Left ventricle myocardium inferior (tissue), 1 donor: ENCODE data around the gene RERE. TPM values are rescaled to one million over a fixed set of nuclear protein-coding genes. Genes with fewer than 3 reads are reported as not detected.

Source experiments
- DNase-seq: peaks from one replicate; pipeline ENCODE4 v3.0.0-alpha.2; 2020
- H3K27ac ChIP-seq: fragments of 200-600 bp; replicated peaks from 2 replicates; pipeline ENCODE4 v1.8.0; 2021
- H3K27me3 ChIP-seq: fragments of 200-600 bp; 2 replicates; pipeline ENCODE4 v1.8.0; 2021; ENCODE audit warnings: low read depth
- H3K36me3 ChIP-seq: fragments of 200-600 bp; 2 replicates; pipeline ENCODE4 v1.8.0; 2021
- H3K4me1 ChIP-seq: fragments of 200-600 bp; 2 replicates; pipeline ENCODE4 v1.8.0; 2021
- H3K4me3 ChIP-seq: fragments of 200-600 bp; 2 replicates; pipeline ENCODE4 v1.8.0; 2021; ENCODE audit warnings: mild to moderate bottlenecking, moderate library complexity
- H3K9me3 ChIP-seq: fragments of 200-600 bp; replicated peaks from 2 replicates; pipeline ENCODE4 v1.8.0; 2021
- intact Hi-C: fragments of 100-400 bp; cut with micrococcal nuclease; formaldehyde crosslinking; loops from one replicate; pipeline ENCODE4 v1.11.0; 2022
- total RNA-seq: library from RNA; stranded (reverse); fragmentation: NEBNext Ultra II Directional; extraction: Animal tissue kit (Norgen Biotek cat#: 25700); gene quantifications from one replicate; pipeline ENCODE4 v1.2.1, GENCODE V29; 2021
- TF ChIP-seq, protein P1 (sequence below): fragments of 200-600 bp; IDR thresholded peaks from 2 replicates; pipeline ENCODE4 v1.8.0; 2021; ENCODE audit warnings: antibody characterized with exemption, mild to moderate bottlenecking, borderline replicate concordance
- donor health status: DM: no; HTN: yes; CAD: no; lungs with severe emphysema.

The RERE gene
- total RNA-seq, 1 donor from 2014 or later = 141 TPM

DNA sequence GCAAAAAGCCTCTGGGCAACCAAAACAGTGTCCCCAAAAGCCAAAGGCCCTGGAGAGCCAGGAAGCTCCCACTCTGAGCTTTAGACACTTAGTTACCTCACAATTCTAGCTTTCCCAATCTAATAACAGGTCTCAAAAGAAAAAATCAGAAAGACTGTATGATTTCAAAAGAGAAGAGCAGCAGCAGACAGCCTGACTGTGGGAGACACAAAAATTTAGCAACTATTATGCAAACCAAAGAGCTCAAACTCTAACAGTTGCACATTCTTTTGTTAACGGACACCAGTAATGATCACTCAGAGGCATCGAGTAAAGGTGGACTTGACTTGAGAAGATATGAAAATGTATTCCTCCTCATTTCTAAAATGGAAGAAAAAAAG, 339.5 kb downstream of the RERE start:
- Histone ChIP-seq H3K4me3 (no peak overlapping the region), H3K9me3 (no peaks in the 10 kb centered on the region), H3K27me3 (no peaks in the 10 kb centered on the region), H3K4me1 (peaks cover 33% of the 10 kb centered on the region), H3K36me3 (no peaks in the 10 kb centered on the region), H3K27ac (no peak overlapping the region)
- TF ChIP-seq, protein P1, sequence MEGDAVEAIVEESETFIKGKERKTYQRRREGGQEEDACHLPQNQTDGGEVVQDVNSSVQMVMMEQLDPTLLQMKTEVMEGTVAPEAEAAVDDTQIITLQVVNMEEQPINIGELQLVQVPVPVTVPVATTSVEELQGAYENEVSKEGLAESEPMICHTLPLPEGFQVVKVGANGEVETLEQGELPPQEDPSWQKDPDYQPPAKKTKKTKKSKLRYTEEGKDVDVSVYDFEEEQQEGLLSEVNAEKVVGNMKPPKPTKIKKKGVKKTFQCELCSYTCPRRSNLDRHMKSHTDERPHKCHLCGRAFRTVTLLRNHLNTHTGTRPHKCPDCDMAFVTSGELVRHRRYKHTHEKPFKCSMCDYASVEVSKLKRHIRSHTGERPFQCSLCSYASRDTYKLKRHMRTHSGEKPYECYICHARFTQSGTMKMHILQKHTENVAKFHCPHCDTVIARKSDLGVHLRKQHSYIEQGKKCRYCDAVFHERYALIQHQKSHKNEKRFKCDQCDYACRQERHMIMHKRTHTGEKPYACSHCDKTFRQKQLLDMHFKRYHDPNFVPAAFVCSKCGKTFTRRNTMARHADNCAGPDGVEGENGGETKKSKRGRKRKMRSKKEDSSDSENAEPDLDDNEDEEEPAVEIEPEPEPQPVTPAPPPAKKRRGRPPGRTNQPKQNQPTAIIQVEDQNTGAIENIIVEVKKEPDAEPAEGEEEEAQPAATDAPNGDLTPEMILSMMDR = no peak
- DNase-seq = no peak
- intact Hi-C loops = no loop called here

DNA sequence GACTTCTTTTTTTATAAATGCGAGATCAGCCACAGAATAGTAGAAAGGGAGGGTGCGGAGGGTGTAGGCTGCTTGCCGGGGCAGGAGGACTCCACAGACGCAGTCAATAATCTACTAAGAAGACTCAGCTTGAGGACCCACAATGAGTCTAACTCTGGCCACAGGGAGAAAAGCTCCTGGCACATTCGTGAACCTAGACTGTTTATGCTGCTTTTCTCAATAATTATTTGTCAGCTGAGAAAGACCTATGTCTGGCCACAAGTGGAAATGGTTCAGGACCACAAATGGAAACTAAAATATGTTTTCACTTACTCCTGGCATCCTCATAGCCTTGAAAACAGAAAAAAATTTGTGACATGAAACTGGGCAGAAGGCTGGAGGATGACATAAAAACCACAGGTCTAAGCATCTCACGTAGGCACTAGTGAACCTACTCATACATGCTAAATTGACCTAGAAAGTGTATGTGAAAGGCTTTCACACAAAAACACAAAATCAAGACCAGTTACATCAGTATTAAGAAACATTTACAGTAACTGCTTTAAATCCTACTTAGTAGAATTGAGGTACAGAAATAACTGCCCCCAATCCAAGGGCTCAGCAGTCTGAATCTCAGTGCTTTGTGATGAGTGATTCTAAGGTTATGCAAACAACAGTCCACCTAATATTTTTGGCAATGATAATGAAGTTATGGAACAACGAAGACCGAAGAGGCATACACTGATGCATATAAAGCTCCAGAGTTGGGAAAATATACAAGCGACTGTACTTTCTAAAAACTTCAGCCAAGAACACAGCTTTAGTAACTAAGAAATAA, 340.1 kb downstream of the RERE start:
- TF ChIP-seq, protein P1 = no peak
- peaks cover 32% of the 10 kb centered on the region for H3K4me1 ChIP-seq
- H3K4me3 ChIP-seq = no peak overlapping the region
- H3K27me3 ChIP-seq = no peaks in the 10 kb centered on the region
- H3K27ac ChIP-seq = no peak overlapping the region
- DNase-seq = no peak
- H3K36me3 ChIP-seq = no peaks in the 10 kb centered on the region
- H3K9me3 ChIP-seq = no peaks in the 10 kb centered on the region
- intact Hi-C loops = no loop called here

GRCh38 chr1:8476006-8476405, 341.4 kb downstream of the RERE start:
- DNase-seq = no peak
- Histone ChIP-seq H3K9me3 (no peaks in the 10 kb centered on the region), H3K36me3 (no peaks in the 10 kb centered on the region), H3K27me3 (no peaks in the 10 kb centered on the region), H3K27ac (no peak overlapping the region), H3K4me3 (no peak overlapping the region), H3K4me1 (peaks cover 32% of the 10 kb centered on the region)
- intact Hi-C loops = no loop called here
- TF ChIP-seq, protein P1 = no peak

GRCh38 chr1:8474369-8474768, 343.1 kb downstream of the RERE start:
- peaks cover 32% of the 10 kb centered on the region for H3K4me1 ChIP-seq
- H3K36me3 ChIP-seq = no peaks in the 10 kb centered on the region
- no peak for DNase-seq
- no peaks in the 10 kb centered on the region for H3K9me3 ChIP-seq
- intact Hi-C loops = no loop called here
- TF ChIP-seq, protein P1 = no peak
- no peak overlapping the region for H3K4me3 ChIP-seq
- H3K27me3 ChIP-seq = no peaks in the 10 kb centered on the region
- no peak overlapping the region for H3K27ac ChIP-seq

GRCh38 chr1:8473891-8474300, 343.5 kb downstream of the RERE start:
- intact Hi-C loops = no loop called here
- no peak overlapping the region for H3K27ac ChIP-seq
- H3K4me1 ChIP-seq = peaks cover 32% of the 10 kb centered on the region
- no peaks in the 10 kb centered on the region for H3K36me3 ChIP-seq
- H3K27me3 ChIP-seq = no peaks in the 10 kb centered on the region
- no peaks in the 10 kb centered on the region for H3K9me3 ChIP-seq
- DNase-seq = no peak
- H3K4me3 ChIP-seq = no peak overlapping the region
- TF ChIP-seq, protein P1 = no peak
